ENCODE data around the gene ATG7. TPM values are rescaled to one million over a fixed set of nuclear protein-coding genes. Genes with fewer than 3 reads are reported as not detected.

Gene ATG7
- total RNA-seq, 1 experiment from 2014 or later = 29.3 TPM

DNA sequence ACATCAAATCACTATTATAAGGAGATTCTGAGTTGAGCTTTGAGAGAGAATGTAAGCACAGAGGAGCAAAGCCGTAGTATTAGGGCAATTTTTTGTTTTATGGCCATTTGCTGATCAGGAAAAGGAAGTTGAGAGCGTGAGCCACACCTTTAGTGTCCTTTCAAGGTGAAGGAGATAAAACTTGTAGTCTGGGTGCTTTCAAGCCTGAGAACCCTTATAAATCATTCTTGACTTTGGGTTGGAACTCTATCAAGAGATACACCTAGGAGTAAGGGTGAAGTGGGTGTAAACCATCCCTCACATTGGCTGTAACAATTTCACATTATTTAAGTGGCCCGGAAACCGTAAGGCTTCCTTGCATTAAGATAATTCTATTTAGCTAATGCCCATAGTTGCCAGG, 122.2 kb downstream of the ATG7 start:
- POLR2A ChIA-PET = no interaction called here
- CTCF ChIA-PET = no interaction called here

DNA sequence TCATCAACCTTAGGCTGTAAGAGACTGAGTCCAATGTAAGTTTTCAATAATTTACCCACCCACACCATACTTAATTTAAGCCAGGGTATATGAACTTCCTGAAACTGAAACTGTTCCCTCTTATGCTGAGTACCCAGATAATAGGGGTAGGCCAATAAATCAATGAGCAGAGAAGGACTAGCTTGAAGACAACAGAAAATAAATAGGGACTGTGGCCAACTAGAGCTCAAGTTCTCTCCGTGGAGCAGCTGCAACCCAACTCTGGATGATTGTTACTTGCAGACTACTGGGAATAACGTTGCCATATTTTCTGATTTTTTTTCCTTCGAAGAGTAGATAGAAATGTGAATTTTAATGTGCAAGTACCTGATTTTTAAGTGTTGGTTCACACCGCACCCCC, 128.0 kb downstream of the ATG7 start:
- H3K4me1 ChIP-seq (ENCODE audit: control insufficient read depth in 1 of 2, insufficient read depth in 2 of 2, low read length in 2 of 2) = no peaks in the 10 kb centered on the region
- ChIA-PET POLR2A (no interaction called here), RAD21 (ENCODE audit: low non-redundant PET in 1 of 2, low total read pairs in 2 of 2, uncharacterized antibody in 2 of 2, unreplicated experiment in 2 of 2) (no interaction called here), CTCF (no interaction called here)
- no peak overlapping the region for H3K4me2 ChIP-seq (ENCODE audit: low read length)
- intact Hi-C loops (cut with micrococcal nuclease) = no loop called here
- no peak overlapping the region for H3K4me3 ChIP-seq (replicated peaks in 1 of 2; ENCODE audit: low read depth in 1 of 2, low read length in 2 of 2)
- DNase-seq (ENCODE audit: low read depth, low spot score) = no peak
- H3K79me2 ChIP-seq (ENCODE audit: insufficient read depth, low read length) = no peaks in the 10 kb centered on the region
- no TSS peak for BruUV-seq (replicated peaks)
- H3K27ac ChIP-seq (ENCODE audit: low read depth, low read length) = no peak overlapping the region
- no peaks in the 10 kb centered on the region for H3K27me3 ChIP-seq (ENCODE audit: insufficient read depth, low read length)
- H4K20me1 ChIP-seq (ENCODE audit: insufficient read depth) = no peaks in the 10 kb centered on the region
- ATAC-seq = no peak
- no peak for TF ChIP-seq JUND (IDR thresholded peaks at IDR 0.05)
- no peak for TF ChIP-seq POLR2AphosphoS5 (IDR thresholded peaks at IDR 0.05; ENCODE audit: low read depth, low read length)
- TF ChIP-seq ELF1 (IDR thresholded peaks at IDR 0.05; ENCODE audit: borderline replicate concordance, low read depth) = no peak
- no peak for TF ChIP-seq EZH2 (IDR thresholded peaks at IDR 0.05)
- TF ChIP-seq, protein P1, sequence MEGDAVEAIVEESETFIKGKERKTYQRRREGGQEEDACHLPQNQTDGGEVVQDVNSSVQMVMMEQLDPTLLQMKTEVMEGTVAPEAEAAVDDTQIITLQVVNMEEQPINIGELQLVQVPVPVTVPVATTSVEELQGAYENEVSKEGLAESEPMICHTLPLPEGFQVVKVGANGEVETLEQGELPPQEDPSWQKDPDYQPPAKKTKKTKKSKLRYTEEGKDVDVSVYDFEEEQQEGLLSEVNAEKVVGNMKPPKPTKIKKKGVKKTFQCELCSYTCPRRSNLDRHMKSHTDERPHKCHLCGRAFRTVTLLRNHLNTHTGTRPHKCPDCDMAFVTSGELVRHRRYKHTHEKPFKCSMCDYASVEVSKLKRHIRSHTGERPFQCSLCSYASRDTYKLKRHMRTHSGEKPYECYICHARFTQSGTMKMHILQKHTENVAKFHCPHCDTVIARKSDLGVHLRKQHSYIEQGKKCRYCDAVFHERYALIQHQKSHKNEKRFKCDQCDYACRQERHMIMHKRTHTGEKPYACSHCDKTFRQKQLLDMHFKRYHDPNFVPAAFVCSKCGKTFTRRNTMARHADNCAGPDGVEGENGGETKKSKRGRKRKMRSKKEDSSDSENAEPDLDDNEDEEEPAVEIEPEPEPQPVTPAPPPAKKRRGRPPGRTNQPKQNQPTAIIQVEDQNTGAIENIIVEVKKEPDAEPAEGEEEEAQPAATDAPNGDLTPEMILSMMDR (IDR thresholded peaks at IDR 0.05 in 2 of 3, conservative IDR thresholded peaks at IDR 0.05 in 1 of 3; ENCODE audit: borderline replicate concordance in 1 of 3, insufficient read depth in 1 of 3, low read depth in 2 of 3, low read length in 2 of 3) = no peak
- no peak for TF ChIP-seq POLR2A (IDR thresholded peaks at IDR 0.05; ENCODE audit: borderline replicate concordance, extremely low read depth, insufficient read depth, insufficient read length)
- no peak for TF ChIP-seq RAD21 (IDR thresholded peaks at IDR 0.05; ENCODE audit: low read depth)
- TF ChIP-seq SRF (IDR thresholded peaks at IDR 0.05; ENCODE audit: low read depth) = no peak
- TF ChIP-seq, protein P2, sequence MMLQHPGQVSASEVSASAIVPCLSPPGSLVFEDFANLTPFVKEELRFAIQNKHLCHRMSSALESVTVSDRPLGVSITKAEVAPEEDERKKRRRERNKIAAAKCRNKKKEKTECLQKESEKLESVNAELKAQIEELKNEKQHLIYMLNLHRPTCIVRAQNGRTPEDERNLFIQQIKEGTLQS (IDR thresholded peaks at IDR 0.05) = no peak
- no peak for TF ChIP-seq ZFX (IDR thresholded peaks at IDR 0.05)
- TF ChIP-seq, protein P3, sequence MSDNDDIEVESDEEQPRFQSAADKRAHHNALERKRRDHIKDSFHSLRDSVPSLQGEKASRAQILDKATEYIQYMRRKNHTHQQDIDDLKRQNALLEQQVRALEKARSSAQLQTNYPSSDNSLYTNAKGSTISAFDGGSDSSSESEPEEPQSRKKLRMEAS (IDR thresholded peaks at IDR 0.05) = no peak
- no peak for TF ChIP-seq FOSL1 (IDR thresholded peaks at IDR 0.05; ENCODE audit: low read depth)
- H2AFZ ChIP-seq (ENCODE audit: low read depth, low read length, poor library complexity, severe bottlenecking) = no peak overlapping the region
- H3K9me3 ChIP-seq (ENCODE audit: control insufficient read depth in 1 of 2, insufficient read depth in 1 of 2, low read depth in 1 of 2, low read length in 2 of 2) = no peaks in the 10 kb centered on the region
- H3K9me2 ChIP-seq (ENCODE audit: insufficient read depth) = no peaks in the 10 kb centered on the region
- H3K9ac ChIP-seq (ENCODE audit: low read length) = no peak overlapping the region
- H3K36me3 ChIP-seq (ENCODE audit: control insufficient read depth in 1 of 2, insufficient read depth in 2 of 2, low read length in 2 of 2) = no peaks in the 10 kb centered on the region

More for the DNA sequence above, 122.2 kb downstream of the ATG7 start:
- no peak for ATAC-seq
- Histone ChIP-seq H3K4me1 (ENCODE audit: control insufficient read depth in 1 of 2, insufficient read depth in 2 of 2, low read length in 2 of 2) (no peaks in the 10 kb centered on the region), H3K4me2 (ENCODE audit: low read length) (no peak overlapping the region), H2AFZ (ENCODE audit: low read depth, low read length, poor library complexity, severe bottlenecking) (no peak overlapping the region), H3K27ac (ENCODE audit: low read depth, low read length) (no peak overlapping the region), H3K4me3 (replicated peaks in 1 of 2; ENCODE audit: low read depth in 1 of 2, low read length in 2 of 2) (no peak overlapping the region), H3K36me3 (ENCODE audit: control insufficient read depth in 1 of 2, insufficient read depth in 2 of 2, low read length in 2 of 2) (no peaks in the 10 kb centered on the region), H3K9me3 (ENCODE audit: control insufficient read depth in 1 of 2, insufficient read depth in 1 of 2, low read depth in 1 of 2, low read length in 2 of 2) (no peaks in the 10 kb centered on the region), H3K9ac (ENCODE audit: low read length) (no peak overlapping the region), H3K79me2 (ENCODE audit: insufficient read depth, low read length) (no peaks in the 10 kb centered on the region), H3K27me3 (ENCODE audit: insufficient read depth, low read length) (no peaks in the 10 kb centered on the region), H3K9me2 (ENCODE audit: insufficient read depth) (no peaks in the 10 kb centered on the region), H4K20me1 (ENCODE audit: insufficient read depth) (no peaks in the 10 kb centered on the region)
- no peak for TF ChIP-seq RAD21 (IDR thresholded peaks at IDR 0.05; ENCODE audit: low read depth)
- BruUV-seq (replicated peaks) = no TSS peak
- RAD21 ChIA-PET (ENCODE audit: low non-redundant PET in 1 of 2, low total read pairs in 2 of 2, uncharacterized antibody in 2 of 2, unreplicated experiment in 2 of 2) = no interaction called here
- intact Hi-C loops (cut with micrococcal nuclease) = no loop called here
- no peak for DNase-seq (ENCODE audit: low read depth, low spot score)

All from HCT116 (cell line).